ENCODE results near the gene MYB. TPM values are rescaled to one million over a fixed set of nuclear protein-coding genes. Genes with fewer than 3 reads are reported as not detected.

MYB gene
- total and polyA plus RNA-seq, 2 of the 13 experiments (the other 11 are each of a cell fraction or from before 2014, with no cell fraction given) = 0.04 to 0.20 TPM

DNA sequence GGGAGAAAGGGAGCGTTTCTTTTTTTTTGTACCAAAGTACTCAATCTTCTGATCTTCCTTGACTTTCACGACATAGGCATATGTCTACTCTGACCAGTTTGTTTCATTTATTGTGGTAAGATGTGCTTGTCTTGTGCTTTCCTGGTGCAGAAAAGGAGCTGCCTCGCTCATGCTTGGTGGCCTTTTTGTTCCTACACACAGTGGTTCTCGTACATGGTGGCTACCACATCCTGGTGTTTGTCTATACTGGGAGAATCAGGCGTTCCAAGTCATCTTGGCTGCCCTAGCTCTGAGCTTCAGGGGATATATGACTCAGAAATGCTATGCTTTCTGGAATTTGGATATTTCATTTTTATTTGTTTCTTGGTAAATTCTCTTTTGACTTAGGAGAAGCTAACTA, 31.8 kb downstream of the MYB start:
- WGBS (ENCODE audit: low lambda C conversion rate) = 40% methylated on average over 5 of the region's 5 CpGs
- DNase-seq (ENCODE audit: low spot score) (no peak), ATAC-seq (no peak), FAIRE-seq (no peak)
- in situ Hi-C loops (cut with HindIII; ENCODE audit: extremely low pct_ligation_motif_present, low pct_unique_long_range_greater_than_20kb) (no loop called here), intact Hi-C loops (cut with micrococcal nuclease; ENCODE audit: unreplicated experiment) (no loop called here)
- H3K9me3 ChIP-seq (ENCODE audit: low read length) = no peaks in the 10 kb centered on the region
- CTCF ChIA-PET (ENCODE audit: low intra/inter-chr PET ratio, low total read pairs) = no interaction called here
- BruUV-seq (replicated peaks) = no TSS peak
- H4K20me1 ChIP-seq (ENCODE audit: insufficient read depth, low read length) = no peaks in the 10 kb centered on the region
- POLR2A ChIA-PET = no interaction called here
- H3K4me3 ChIP-seq (replicated peaks in 1 of 3; ENCODE audit: insufficient read depth in 1 of 3, low read depth in 2 of 3, low read length in 3 of 3) = no peak overlapping the region
- no peak overlapping the region for H3K27ac ChIP-seq (ENCODE audit: extremely low read length, insufficient read depth, low read length)
- no peaks in the 10 kb centered on the region for H3K4me1 ChIP-seq (ENCODE audit: insufficient read depth, low read length)
- no peak overlapping the region for H3K9ac ChIP-seq (ENCODE audit: insufficient read depth, low read depth, low read length)
- TF ChIP-seq GATA4 (IDR thresholded peaks at IDR 0.05; ENCODE audit: borderline replicate concordance, low read depth) = no peak
- no peak for TF ChIP-seq ZFP36 (IDR thresholded peaks at IDR 0.05; ENCODE audit: borderline replicate concordance, low read depth, low read length, partially characterized antibody)
- TF ChIP-seq SNAI1 (CRISPR knock-in tag; IDR thresholded peaks at IDR 0.05; ENCODE audit: borderline replicate concordance) = no peak
- no peak for TF ChIP-seq HOXA5 (CRISPR knock-in tag; IDR thresholded peaks at IDR 0.05)
- no peak for TF ChIP-seq SMARCC2 (IDR thresholded peaks at IDR 0.05)
- no peak for TF ChIP-seq GTF2F1 (IDR thresholded peaks at IDR 0.05; ENCODE audit: low read length)
- TF ChIP-seq HDAC1 (CRISPR knock-in tag; IDR thresholded peaks at IDR 0.05) = no peak
- TF ChIP-seq, protein P1, sequence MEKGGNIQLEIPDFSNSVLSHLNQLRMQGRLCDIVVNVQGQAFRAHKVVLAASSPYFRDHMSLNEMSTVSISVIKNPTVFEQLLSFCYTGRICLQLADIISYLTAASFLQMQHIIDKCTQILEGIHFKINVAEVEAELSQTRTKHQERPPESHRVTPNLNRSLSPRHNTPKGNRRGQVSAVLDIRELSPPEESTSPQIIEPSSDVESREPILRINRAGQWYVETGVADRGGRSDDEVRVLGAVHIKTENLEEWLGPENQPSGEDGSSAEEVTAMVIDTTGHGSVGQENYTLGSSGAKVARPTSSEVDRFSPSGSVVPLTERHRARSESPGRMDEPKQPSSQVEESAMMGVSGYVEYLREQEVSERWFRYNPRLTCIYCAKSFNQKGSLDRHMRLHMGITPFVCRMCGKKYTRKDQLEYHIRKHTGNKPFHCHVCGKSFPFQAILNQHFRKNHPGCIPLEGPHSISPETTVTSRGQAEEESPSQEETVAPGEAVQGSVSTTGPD (CRISPR knock-in tag; IDR thresholded peaks at IDR 0.05) = no peak
- no peaks in the 10 kb centered on the region for H3K79me2 ChIP-seq (ENCODE audit: insufficient read depth, low read length)
- no peak overlapping the region for H3K4me2 ChIP-seq (ENCODE audit: low read depth, low read length)
- peaks cover 0 to 4% of the 10 kb centered on the region in 2 experiments; a peak in 2 of 5 replicates for H3K27me3 ChIP-seq (ENCODE audit: control insufficient read depth in 1 of 2, insufficient read depth in 2 of 2, low read length in 2 of 2)
- no peak overlapping the region for H2AFZ ChIP-seq (ENCODE audit: low read length)
- H3K36me3 ChIP-seq (replicated peaks in 1 of 2; ENCODE audit: control insufficient read depth in 1 of 2, insufficient read depth in 2 of 2, low read length in 2 of 2) = no peaks in the 10 kb centered on the region

DNA sequence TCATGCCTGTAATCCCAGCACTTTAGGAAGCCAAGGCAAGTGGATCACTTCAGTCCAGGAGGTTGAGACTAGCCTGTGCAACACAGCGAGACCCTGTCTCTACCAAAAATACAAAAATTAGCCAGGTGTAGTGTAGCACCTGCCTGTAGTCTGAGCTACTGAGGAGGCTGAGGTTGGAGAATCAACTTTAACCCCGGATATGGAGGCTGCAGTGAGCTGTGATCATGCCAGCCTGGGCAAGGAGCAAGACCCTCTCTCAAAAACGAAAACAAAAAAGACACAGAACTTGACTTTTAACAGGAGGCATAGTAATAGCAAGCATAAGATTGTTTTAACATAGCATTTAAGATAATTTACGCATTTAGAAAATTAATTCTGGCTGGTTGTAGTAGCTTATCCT, 32.5 kb downstream of the MYB start:
- Histone ChIP-seq H3K4me3 (replicated peaks in 1 of 3; ENCODE audit: insufficient read depth in 1 of 3, low read depth in 2 of 3, low read length in 3 of 3) (no peak overlapping the region), H3K4me1 (ENCODE audit: insufficient read depth, low read length) (no peaks in the 10 kb centered on the region), H4K20me1 (ENCODE audit: insufficient read depth, low read length) (no peaks in the 10 kb centered on the region), H2AFZ (ENCODE audit: low read length) (no peak overlapping the region), H3K27ac (ENCODE audit: extremely low read length, insufficient read depth, low read length) (no peak overlapping the region), H3K36me3 (replicated peaks in 1 of 2; ENCODE audit: control insufficient read depth in 1 of 2, insufficient read depth in 2 of 2, low read length in 2 of 2) (no peaks in the 10 kb centered on the region), H3K4me2 (ENCODE audit: low read depth, low read length) (no peak overlapping the region), H3K27me3 (ENCODE audit: control insufficient read depth in 1 of 2, insufficient read depth in 2 of 2, low read length in 2 of 2) (peaks cover 0 to 4% of the 10 kb centered on the region in 2 experiments; a peak in 2 of 5 replicates), H3K9ac (ENCODE audit: insufficient read depth, low read depth, low read length) (no peak overlapping the region), H3K9me3 (ENCODE audit: low read length) (no peaks in the 10 kb centered on the region), H3K79me2 (ENCODE audit: insufficient read depth, low read length) (no peaks in the 10 kb centered on the region)
- CTCF ChIA-PET (ENCODE audit: low intra/inter-chr PET ratio, low total read pairs) = no interaction called here
- POLR2A ChIA-PET = no interaction called here
- FAIRE-seq = no peak
- in situ Hi-C loops (cut with HindIII; ENCODE audit: extremely low pct_ligation_motif_present, low pct_unique_long_range_greater_than_20kb) = no loop called here
- DNase-seq (ENCODE audit: low spot score) = no peak
- intact Hi-C loops (cut with micrococcal nuclease; ENCODE audit: unreplicated experiment) = no loop called here
- 14% methylated on average over 4 of the region's 4 CpGs for WGBS (ENCODE audit: low lambda C conversion rate)
- no TSS peak for BruUV-seq (replicated peaks)
- no peak for ATAC-seq
- no peak for TF ChIP-seq ZNF326 (CRISPR knock-in tag; IDR thresholded peaks at IDR 0.05; ENCODE audit: borderline replicate concordance)
- TF ChIP-seq ZNF138 (CRISPR knock-in tag; IDR thresholded peaks at IDR 0.05; ENCODE audit: low read depth) = no peak
- TF ChIP-seq MED1 (CRISPR knock-in tag; IDR thresholded peaks at IDR 0.05) = no peak
- TF ChIP-seq DPF2 (CRISPR knock-in tag; IDR thresholded peaks at IDR 0.05; ENCODE audit: borderline replicate concordance, low read depth) = no peak
- no peak for TF ChIP-seq GFI1 (CRISPR knock-in tag; IDR thresholded peaks at IDR 0.05; ENCODE audit: borderline replicate concordance)
- TF ChIP-seq, protein P2, sequence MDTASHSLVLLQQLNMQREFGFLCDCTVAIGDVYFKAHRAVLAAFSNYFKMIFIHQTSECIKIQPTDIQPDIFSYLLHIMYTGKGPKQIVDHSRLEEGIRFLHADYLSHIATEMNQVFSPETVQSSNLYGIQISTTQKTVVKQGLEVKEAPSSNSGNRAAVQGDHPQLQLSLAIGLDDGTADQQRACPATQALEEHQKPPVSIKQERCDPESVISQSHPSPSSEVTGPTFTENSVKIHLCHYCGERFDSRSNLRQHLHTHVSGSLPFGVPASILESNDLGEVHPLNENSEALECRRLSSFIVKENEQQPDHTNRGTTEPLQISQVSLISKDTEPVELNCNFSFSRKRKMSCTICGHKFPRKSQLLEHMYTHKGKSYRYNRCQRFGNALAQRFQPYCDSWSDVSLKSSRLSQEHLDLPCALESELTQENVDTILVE (CRISPR knock-in tag; IDR thresholded peaks at IDR 0.05) = no peak
- TF ChIP-seq, protein P3, sequence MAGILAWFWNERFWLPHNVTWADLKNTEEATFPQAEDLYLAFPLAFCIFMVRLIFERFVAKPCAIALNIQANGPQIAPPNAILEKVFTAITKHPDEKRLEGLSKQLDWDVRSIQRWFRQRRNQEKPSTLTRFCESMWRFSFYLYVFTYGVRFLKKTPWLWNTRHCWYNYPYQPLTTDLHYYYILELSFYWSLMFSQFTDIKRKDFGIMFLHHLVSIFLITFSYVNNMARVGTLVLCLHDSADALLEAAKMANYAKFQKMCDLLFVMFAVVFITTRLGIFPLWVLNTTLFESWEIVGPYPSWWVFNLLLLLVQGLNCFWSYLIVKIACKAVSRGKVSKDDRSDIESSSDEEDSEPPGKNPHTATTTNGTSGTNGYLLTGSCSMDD (CRISPR knock-in tag; IDR thresholded peaks at IDR 0.05) = no peak
- TF ChIP-seq SIN3B (IDR thresholded peaks at IDR 0.05; ENCODE audit: low read length) = no peak
- TF ChIP-seq ZSCAN21 (CRISPR knock-in tag; IDR thresholded peaks at IDR 0.05; ENCODE audit: borderline replicate concordance) = no peak
- TF ChIP-seq PHF5A (CRISPR knock-in tag; IDR thresholded peaks at IDR 0.05; ENCODE audit: low read depth, unreplicated experiment) = no peak
